Upper lobe of left lung (tissue), 6 donors: ENCODE results near the gene PRM3. TPM values are rescaled to one million over a fixed set of nuclear protein-coding genes. Genes with fewer than 3 reads are reported as not detected.

Experiments used
- ATAC-seq, 2 donors: fragments of 200-7000 bp; cut with Tn5 transposase; one replicate each; pipeline ENCODE4 v1.9.1; 2022; ENCODE audit warnings: mild to moderate bottlenecking in 2 of 2, moderate library complexity in 2 of 2; ENCODE audit not compliant: low FRiP score in 2 of 2
- DNase-seq, 2 donors: peaks; one replicate each; pipeline ENCODE4 v3.0.0-alpha.2; 2019 to 2020
- H3K27ac ChIP-seq, 4 donors: fragments of 200-600 bp; sonication (generic); one replicate each; pipeline ENCODE4 v1.5.1; 2016 to 2019
- H3K27me3 ChIP-seq, 4 donors: fragments of 200-600 bp; sonication (generic); one replicate each; pipeline ENCODE4 v1.5.1; 2017 to 2019
- H3K36me3 ChIP-seq, 4 donors: fragments of 200-600 bp; sonication (generic); one replicate each; pipeline ENCODE4 v1.5.1; 2016 to 2019
- H3K4me1 ChIP-seq, 4 donors: fragments of 200-600 bp; sonication (generic); one replicate each; pipeline ENCODE4 v1.5.1; 2018 to 2019
- H3K4me3 ChIP-seq, 4 donors: fragments of 200-600 bp; sonication (generic); one replicate each; pipeline ENCODE4 v1.5.1; 2017 to 2019; ENCODE audit warnings: mild to moderate bottlenecking in 2 of 4, moderate library complexity in 1 of 4
- H3K9me3 ChIP-seq, 4 donors: fragments of 200-600 bp; sonication (generic); one replicate each; pipeline ENCODE4 v1.5.1; 2018 to 2019
- CTCF ChIP-seq, 6 experiments: fragments of 450-650 bp in 4 of 6; fragments of 200-600 bp in 2 of 6; sonication (generic) in 2 of 6; IDR thresholded peaks; one replicate each; pipeline ENCODE4 v1.5.1; 2016 to 2019; ENCODE audit warnings: antibody characterized with exemption in 6 of 6
- EP300 ChIP-seq, 4 donors: sonication (generic); formaldehyde crosslinking; IDR thresholded peaks; one replicate each; pipeline ENCODE4 v1.5.1; 2017; ENCODE audit warnings: antibody characterized with exemption in 4 of 4, control low read depth in 2 of 4
- POLR2A ChIP-seq, 4 donors: fragments of 450-650 bp; IDR thresholded peaks; one replicate each; pipeline ENCODE4 v1.5.1; 2016 to 2017; ENCODE audit warnings: antibody characterized with exemption in 4 of 4, mild to moderate bottlenecking in 2 of 4
- POLR2AphosphoS5 ChIP-seq, 2 donors: sonication (generic); formaldehyde crosslinking; IDR thresholded peaks; one replicate each; pipeline ENCODE4 v1.5.1; 2017; ENCODE audit warnings: antibody characterized with exemption in 2 of 2
- WGBS, 2 donors: methylation state at CpG; one replicate each; pipeline ENCODE4 v1.1.5; 2017 to 2018; 5-methylcytosine and 5-hydroxymethylcytosine counted together
- total RNA-seq, 6 donors: library from RNA; depleted of rRNA in 4 of 6; stranded (reverse); fragments of >200 nt in 4 of 6; gene quantifications; one replicate each; pipeline versions ENCODE4 v1.1.0 to v1.2.1, GENCODE V29; 2016 to 2021
- donor health status: DM: no; HTN: no; CAD: no; lungs with moderate emphysema.
- donor health status: DM: no; HTN: yes; CAD: no; lungs with severe emphysema.

Gene PRM3
- total RNA-seq, 6 donors from 2014 or later, result not detected

- no peaks in the 10 kb centered on the region for H3K27me3 ChIP-seq
- H3K4me3 ChIP-seq, result no peak overlapping the region
- ATAC-seq (no peak), DNase-seq (no peak)
- H3K9me3 ChIP-seq, result no peaks in the 10 kb centered on the region
- H3K36me3 ChIP-seq, result no peaks in the 10 kb centered on the region
- TF ChIP-seq CTCF (IDR thresholded peaks at IDR 0.05), result no peak
- TF ChIP-seq POLR2AphosphoS5 (IDR thresholded peaks at IDR 0.05), result no peak
- peaks cover 2 to 12% (median 5%) of the 10 kb centered on the region in 4 donors for H3K4me1 ChIP-seq
- no peak overlapping the region for H3K27ac ChIP-seq
- 72 to 77% methylated on average over 9 of the region's 9 CpGs for whole genome bisulfite sequencing, 2 donors
Measured at GRCh38 chr16:11264155-11264832, 9.1 kb downstream of the PRM3 start.

GRCh38 chr16:11263737-11264136 is 9.7 kb downstream of the PRM3 start:
- no peaks in the 10 kb centered on the region for H3K36me3 ChIP-seq
- WGBS, 2 donors, result 44 to 59% methylated on average over 4 of the region's 4 CpGs
- no peaks in the 10 kb centered on the region for H3K9me3 ChIP-seq
- no peak for ATAC-seq
- H3K4me3 ChIP-seq, result no peak overlapping the region
- H3K27ac ChIP-seq, result no peak overlapping the region
- no peaks in the 10 kb centered on the region for H3K27me3 ChIP-seq
- no peak for TF ChIP-seq POLR2A (IDR thresholded peaks at IDR 0.05)
- TF ChIP-seq EP300 (IDR thresholded peaks at IDR 0.05), result no peak
- no peak for TF ChIP-seq POLR2AphosphoS5 (IDR thresholded peaks at IDR 0.05)
- no peak for TF ChIP-seq CTCF (IDR thresholded peaks at IDR 0.05)
- no peak for DNase-seq
- H3K4me1 ChIP-seq, result peaks cover 8 to 18% (median 11%) of the 10 kb centered on the region in 4 donors

- no peaks in the 10 kb centered on the region for H3K27me3 ChIP-seq
- no peak overlapping the region for H3K27ac ChIP-seq
- no peak for DNase-seq
- WGBS, 2 donors, result 86 to 89% methylated on average over 8 of the region's 8 CpGs
- H3K36me3 ChIP-seq, result no peaks in the 10 kb centered on the region
- ATAC-seq, result no peak
- TF ChIP-seq CTCF (IDR thresholded peaks at IDR 0.05) (no peak), POLR2A (IDR thresholded peaks at IDR 0.05) (no peak), EP300 (IDR thresholded peaks at IDR 0.05) (no peak), POLR2AphosphoS5 (IDR thresholded peaks at IDR 0.05) (no peak)
- no peak overlapping the region for H3K4me3 ChIP-seq
- H3K9me3 ChIP-seq, result no peaks in the 10 kb centered on the region
- H3K4me1 ChIP-seq, result peaks cover 13 to 25% (median 17%) of the 10 kb centered on the region in 4 donors
Measured at GRCh38 chr16:11262915-11263314, 10.5 kb downstream of the PRM3 start.

GRCh38 chr16:11260596-11260966 is 12.8 kb downstream of the PRM3 start:
- no peak overlapping the region for H3K4me3 ChIP-seq
- H3K27me3 ChIP-seq, result no peaks in the 10 kb centered on the region
- peaks cover 23 to 35% (median 27%) of the 10 kb centered on the region in 4 donors for H3K4me1 ChIP-seq
- no peaks in the 10 kb centered on the region for H3K9me3 ChIP-seq
- TF ChIP-seq EP300 (IDR thresholded peaks at IDR 0.05) (no peak), CTCF (IDR thresholded peaks at IDR 0.05) (no peak), POLR2AphosphoS5 (IDR thresholded peaks at IDR 0.05) (no peak), POLR2A (IDR thresholded peaks at IDR 0.05) (no peak)
- H3K36me3 ChIP-seq, result no peaks in the 10 kb centered on the region
- H3K27ac ChIP-seq, result no peak overlapping the region
- 79 to 89% methylated on average over 3 of the region's 3 CpGs for WGBS, 2 donors
- DNase-seq (no peak), ATAC-seq (no peak)
